Spleen (tissue), 11 donors: ENCODE measurements around the gene ASB6. TPM values are rescaled to one million over a fixed set of nuclear protein-coding genes. Genes with fewer than 3 reads are reported as not detected.

Experiments used
- DNase-seq: peaks from one replicate; pipeline ENCODE4 v3.0.0-alpha.2; 2020
- H3K27ac ChIP-seq, 8 donors: fragments of 200-600 bp; sonication (generic) in 7 of 8; 1 replicate in 4 of 8; 2 replicates in 4 of 8; pipeline versions ENCODE4 v1.5.0 to v1.8.0; 2016 to 2021; ENCODE audit warnings: inconsistent platforms in 4 of 8, mild to moderate bottlenecking in 4 of 8, moderate library complexity in 1 of 8
- H3K27me3 ChIP-seq, 7 donors: fragments of 200-600 bp; sonication (generic) in 6 of 7; replicated peaks in 1 of 7; 1 replicate in 4 of 7; 2 replicates in 3 of 7; pipeline versions ENCODE4 v1.5.0 to v1.8.0; 2016 to 2021; ENCODE audit warnings: inconsistent platforms in 3 of 7, mild to moderate bottlenecking in 1 of 7
- H3K36me3 ChIP-seq, 6 donors: fragments of 200-600 bp; sonication (generic) in 5 of 6; 1 replicate in 4 of 6; 2 replicates in 2 of 6; pipeline versions ENCODE4 v1.5.0 to v1.8.0; 2016 to 2021; ENCODE audit warnings: inconsistent platforms in 2 of 6
- H3K4me1 ChIP-seq, 6 donors: fragments of 200-600 bp; sonication (generic) in 5 of 6; 1 replicate in 3 of 6; 2 replicates in 3 of 6; pipeline versions ENCODE4 v1.5.0 to v1.8.0; 2016 to 2021; ENCODE audit warnings: inconsistent platforms in 3 of 6
- H3K4me3 ChIP-seq, 8 donors: fragments of 200-600 bp; sonication (generic) in 7 of 8; 1 replicate in 4 of 8; 2 replicates in 4 of 8; pipeline versions ENCODE4 v1.5.0 to v1.8.0; 2016 to 2021; ENCODE audit warnings: inconsistent platforms in 4 of 8, mild to moderate bottlenecking in 4 of 8, moderate library complexity in 2 of 8
- H3K9me3 ChIP-seq, 8 donors: fragments of 200-600 bp; sonication (generic) in 7 of 8; 1 replicate in 4 of 8; 2 replicates in 4 of 8; pipeline versions ENCODE4 v1.5.0 to v1.8.0; 2016 to 2021; ENCODE audit warnings: inconsistent platforms in 4 of 8
- POLR2A ChIP-seq, 3 donors: fragments of 450-650 bp; IDR thresholded peaks; one replicate each; pipeline ENCODE4 v1.5.1; 2017; ENCODE audit warnings: antibody characterized with exemption in 3 of 3, mild to moderate bottlenecking in 1 of 3
- POLR2AphosphoS5 ChIP-seq, 3 donors: sonication (generic); formaldehyde crosslinking; IDR thresholded peaks; one replicate each; pipeline ENCODE4 v1.5.1; 2017; ENCODE audit warnings: antibody characterized with exemption in 3 of 3
- WGBS, 5 donors: extraction: QIAGEN DNeasy Blood & Tissue Kit in 3 of 5; methylation state at CpG; one replicate each; pipeline versions ENCODE4 v1.1.5 to v1.1.7; 2013 to 2018; 5-methylcytosine and 5-hydroxymethylcytosine counted together
- intact Hi-C: fragments of 100-400 bp; cut with DNase I; formaldehyde crosslinking; loops from one replicate; pipeline ENCODE4 v1.15.0; 2023; ENCODE audit warnings: low total_unique reads
- polyA plus RNA-seq, 3 donors: library from polyadenylated mRNA; stranded (reverse); fragments of 200-250 nt; gene quantifications; one replicate each; pipeline ENCODE4 v1.2.1, GENCODE V29; 2013
- total RNA-seq, 7 donors: library from RNA; depleted of rRNA in 3 of 7; stranded (reverse); fragments of >200 nt in 3 of 7; fragmentation: NEBNext Ultra II Directional in 4 of 7; extraction: Animal tissue kit (Norgen Biotek cat#: 25700) in 4 of 7; gene quantifications; one replicate each; pipeline versions ENCODE4 v1.1.0 to v1.2.1, GENCODE V29; 2016 to 2021
- TF ChIP-seq, protein P1 (sequence below), 11 experiments: fragments of 200-600 bp in 7 of 11; fragments of 450-650 bp in 4 of 11; sonication (generic) in 4 of 11; IDR thresholded peaks in 8 of 11; conservative IDR thresholded peaks in 3 of 11; 1 replicate in 7 of 11; 2 replicates in 4 of 11; pipeline versions ENCODE4 v1.4.0 to v1.8.0; 2016 to 2021; ENCODE audit warnings: antibody characterized with exemption in 11 of 11, inconsistent platforms in 4 of 11, mild to moderate bottlenecking in 1 of 11
- donor health status: healthy with polysubstance abuse.
- donor health status: DM: no; HTN: no; CAD: no; lungs with moderate emphysema.
- donor health status: DM: no; HTN: no; CAD: no.
- donor health status: Bipolar disorder and iron deficiency.
- donor health status: healthy.
- donor health status: DM: no; HTN: no; CAD: no.
- donor health status: DM: yes; HTN: yes; CAD: no.

ASB6 gene
- total and polyA plus RNA-seq, 10 donors = 11.5 to 30.8 (median 21.3) TPM

DNA sequence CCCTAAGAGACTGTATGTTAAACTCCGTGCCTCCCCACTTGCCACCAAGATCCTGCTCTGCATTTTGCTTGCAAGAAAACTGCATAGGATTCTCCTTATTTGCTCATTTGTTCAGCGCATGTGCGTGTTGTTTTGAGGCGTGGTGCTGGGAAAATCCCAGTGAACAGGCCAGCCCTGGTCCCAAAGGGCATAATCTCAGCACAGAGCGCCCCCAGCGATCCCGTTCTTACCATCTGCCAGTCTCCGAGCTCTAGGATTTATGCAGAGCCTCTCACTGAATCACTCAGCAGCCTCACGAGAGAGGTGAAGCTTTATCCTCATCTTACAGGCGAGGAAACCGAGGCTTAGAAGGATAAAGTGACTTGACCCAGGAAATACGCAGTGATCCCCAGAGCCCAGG lies 35.0 kb upstream of the ASB6 start:
- intact Hi-C loops = no loop called here
- no peak for DNase-seq

DNA sequence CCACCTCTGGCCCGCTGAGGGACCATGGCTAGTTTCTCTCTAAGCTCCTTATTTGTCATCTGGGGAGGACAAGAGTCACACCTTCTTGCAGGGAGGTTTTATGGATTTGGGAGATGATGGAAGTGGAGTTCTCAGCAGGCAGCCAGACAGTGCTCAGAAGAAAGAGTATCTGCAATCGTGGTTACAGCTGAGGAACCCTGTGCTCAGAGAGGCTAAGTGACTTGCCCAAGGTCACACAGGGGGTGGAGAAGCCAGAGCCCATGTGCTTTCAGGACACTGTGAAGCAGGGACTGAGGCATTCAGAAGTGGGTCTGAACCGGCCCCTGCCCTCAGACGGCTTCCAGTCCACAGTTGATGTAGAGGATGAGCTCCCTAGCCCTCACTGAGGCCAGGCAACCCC lies 34.3 kb upstream of the ASB6 start:
- Histone ChIP-seq H3K4me3 (no peak overlapping the region), H3K27me3 (peaks cover 0 to 76% (median 18%) of the 10 kb centered on the region in 7 donors), H3K36me3 (no peaks in the 10 kb centered on the region), H3K27ac (no peak overlapping the region), H3K9me3 (no peaks in the 10 kb centered on the region), H3K4me1 (no peaks in the 10 kb centered on the region)
- intact Hi-C loops = no loop called here
- DNase-seq = no peak
- 56 to 87% (median 77%) methylated on average over 2 to 4 of the region's 4 CpGs for WGBS, 5 donors
- TF ChIP-seq, protein P1, sequence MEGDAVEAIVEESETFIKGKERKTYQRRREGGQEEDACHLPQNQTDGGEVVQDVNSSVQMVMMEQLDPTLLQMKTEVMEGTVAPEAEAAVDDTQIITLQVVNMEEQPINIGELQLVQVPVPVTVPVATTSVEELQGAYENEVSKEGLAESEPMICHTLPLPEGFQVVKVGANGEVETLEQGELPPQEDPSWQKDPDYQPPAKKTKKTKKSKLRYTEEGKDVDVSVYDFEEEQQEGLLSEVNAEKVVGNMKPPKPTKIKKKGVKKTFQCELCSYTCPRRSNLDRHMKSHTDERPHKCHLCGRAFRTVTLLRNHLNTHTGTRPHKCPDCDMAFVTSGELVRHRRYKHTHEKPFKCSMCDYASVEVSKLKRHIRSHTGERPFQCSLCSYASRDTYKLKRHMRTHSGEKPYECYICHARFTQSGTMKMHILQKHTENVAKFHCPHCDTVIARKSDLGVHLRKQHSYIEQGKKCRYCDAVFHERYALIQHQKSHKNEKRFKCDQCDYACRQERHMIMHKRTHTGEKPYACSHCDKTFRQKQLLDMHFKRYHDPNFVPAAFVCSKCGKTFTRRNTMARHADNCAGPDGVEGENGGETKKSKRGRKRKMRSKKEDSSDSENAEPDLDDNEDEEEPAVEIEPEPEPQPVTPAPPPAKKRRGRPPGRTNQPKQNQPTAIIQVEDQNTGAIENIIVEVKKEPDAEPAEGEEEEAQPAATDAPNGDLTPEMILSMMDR (IDR thresholded peaks at IDR 0.05 in 8 of 11, conservative IDR thresholded peaks at IDR 0.05 in 3 of 11) = no peak
- no peak for TF ChIP-seq POLR2AphosphoS5 (IDR thresholded peaks at IDR 0.05)
- no peak for TF ChIP-seq POLR2A (IDR thresholded peaks at IDR 0.05)

More for the DNA sequence above, 35.0 kb upstream of the ASB6 start:
- TF ChIP-seq POLR2A (IDR thresholded peaks at IDR 0.05) (no peak), POLR2AphosphoS5 (IDR thresholded peaks at IDR 0.05) (no peak)
- TF ChIP-seq, protein P1 (IDR thresholded peaks at IDR 0.05 in 8 of 11, conservative IDR thresholded peaks at IDR 0.05 in 3 of 11) = no peak
- peaks cover 0 to 83% (median 18%) of the 10 kb centered on the region in 7 donors for H3K27me3 ChIP-seq
- H3K36me3 ChIP-seq = no peaks in the 10 kb centered on the region
- H3K27ac ChIP-seq = no peak overlapping the region
- 84 to 92% (median 89%) methylated on average over 11 to 12 of the region's 12 CpGs for WGBS, 5 donors
- H3K4me3 ChIP-seq = no peak overlapping the region
- H3K9me3 ChIP-seq = no peaks in the 10 kb centered on the region
- H3K4me1 ChIP-seq = no peaks in the 10 kb centered on the region

DNA sequence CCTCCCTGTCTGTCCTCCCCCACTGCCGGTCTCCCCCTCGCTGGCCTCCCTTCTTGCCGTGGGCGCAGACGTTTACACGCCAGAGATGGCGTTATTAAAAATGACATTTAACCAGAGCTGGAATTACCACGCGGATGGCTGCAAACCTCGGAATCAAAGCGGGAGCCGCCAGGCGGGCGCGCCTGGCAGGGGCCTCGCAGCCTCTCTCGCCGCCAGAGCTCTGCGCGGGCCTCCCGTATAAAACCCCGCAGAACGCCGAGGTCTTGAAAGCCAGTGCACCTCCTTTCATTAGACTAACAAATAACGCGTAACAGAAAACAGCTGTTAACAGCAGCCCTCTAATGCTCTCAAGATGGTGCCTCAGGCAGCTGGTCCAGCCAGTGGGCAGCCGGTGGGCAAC lies 33.7 kb upstream of the ASB6 start:
- intact Hi-C loops = no loop called here
- DNase-seq = no peak
- Histone ChIP-seq H3K27ac (no peak overlapping the region), H3K4me1 (no peaks in the 10 kb centered on the region), H3K4me3 (no peak overlapping the region), H3K27me3 (peaks cover 0 to 69% (median 12%) of the 10 kb centered on the region in 7 donors), H3K9me3 (no peaks in the 10 kb centered on the region), H3K36me3 (no peaks in the 10 kb centered on the region)
- WGBS, 5 donors = 71 to 86% (median 75%) methylated on average over 26 to 27 of the region's 27 CpGs
- no peak for TF ChIP-seq POLR2AphosphoS5 (IDR thresholded peaks at IDR 0.05)
- no peak for TF ChIP-seq POLR2A (IDR thresholded peaks at IDR 0.05)
- TF ChIP-seq, protein P1 (IDR thresholded peaks at IDR 0.05 in 8 of 11, conservative IDR thresholded peaks at IDR 0.05 in 3 of 11) = no peak

DNA sequence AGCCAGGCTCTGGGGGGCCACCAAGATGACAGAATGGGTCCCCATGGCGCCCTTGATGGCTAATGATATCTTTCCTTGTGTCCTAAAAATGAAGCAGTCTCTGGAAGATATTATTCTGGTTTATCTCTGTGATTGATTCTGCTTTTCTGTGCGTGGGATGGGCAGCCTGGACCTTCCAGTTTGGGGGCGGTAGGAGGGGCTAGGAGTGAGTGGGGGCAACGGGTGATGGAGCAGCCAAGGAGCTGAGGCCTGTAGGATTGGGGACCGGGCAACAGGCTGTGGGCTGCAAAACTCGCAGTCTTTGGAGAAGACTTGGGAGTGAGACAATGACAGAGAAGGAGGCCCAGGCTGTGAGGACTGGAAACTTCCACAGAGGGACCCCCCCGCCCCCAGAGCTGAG lies 32.3 kb upstream of the ASB6 start:
- intact Hi-C loops = no loop called here
- Histone ChIP-seq H3K27ac (no peak overlapping the region), H3K36me3 (no peaks in the 10 kb centered on the region), H3K4me3 (no peak overlapping the region), H3K9me3 (no peaks in the 10 kb centered on the region), H3K27me3 (peaks cover 0 to 60% (median 11%) of the 10 kb centered on the region in 7 donors), H3K4me1 (no peaks in the 10 kb centered on the region)
- no peak for TF ChIP-seq POLR2AphosphoS5 (IDR thresholded peaks at IDR 0.05)
- TF ChIP-seq, protein P1 (IDR thresholded peaks at IDR 0.05 in 8 of 11, conservative IDR thresholded peaks at IDR 0.05 in 3 of 11) = no peak
- no peak for TF ChIP-seq POLR2A (IDR thresholded peaks at IDR 0.05)
- no peak for DNase-seq
- WGBS, 5 donors = 67 to 86% (median 81%) methylated on average over 7 of the region's 7 CpGs
